GM19240 (cell line): Measurements from ENCODE around the gene PRKCZ.

ENCODE experiments used
- DNase-seq: peaks from one replicate; pipeline ENCODE4 v3.0.0; 2011; ENCODE audit warnings: low spot score; ENCODE audit not compliant: insufficient read length

PRKCZ gene

GRCh38 chr1:2227346-2228156 is 177.3 kb downstream of the PRKCZ start:
- peak; percentile 100 for DNase-seq

- DNase-seq = no peak
These were observed 178.0 kb downstream of the PRKCZ start, which contains the start of gene SKI for GRCh38 chr1:2228157-2228594. SKI (plus strand) TSS chr1:2228319; CDS start chr1:2228767, 448 bp downstream.

- DNase-seq = no peak
These were observed 178.5 kb downstream of the PRKCZ start for GRCh38 chr1:2228694-2229036.

GRCh38 chr1:2229037-2229864 is 179.0 kb downstream of the PRKCZ start:
- DNase-seq = peak; percentile 55

- DNase-seq = no peak
These were observed 179.9 kb downstream of the PRKCZ start for GRCh38 chr1:2229911-2230731.

- DNase-seq = no peak
These were observed 180.7 kb downstream of the PRKCZ start for GRCh38 chr1:2230781-2231531.

GRCh38 chr1:2231532-2232254 is 181.5 kb downstream of the PRKCZ start:
- DNase-seq = no peak

GRCh38 chr1:2232255-2232915 is 182.2 kb downstream of the PRKCZ start:
- no peak for DNase-seq

GRCh38 chr1:2232916-2233438 is 182.8 kb downstream of the PRKCZ start:
- DNase-seq = no peak

- no peak for DNase-seq
These were observed 183.3 kb downstream of the PRKCZ start for GRCh38 chr1:2233468-2233867.

- no peak for DNase-seq
These were observed 184.0 kb downstream of the PRKCZ start for GRCh38 chr1:2233997-2234761.

- DNase-seq = no peak
These were observed 184.5 kb downstream of the PRKCZ start for GRCh38 chr1:2234762-2235113.
